Hematopoietic multipotent progenitor cell treated with erythropoietin and hydrocortisone succinate and interleukin-3 and kit ligand, for 15 days (in vitro differentiated cells): Measurements from ENCODE around the gene FETUB.

Experiments
- DNase-seq: peaks from one replicate; pipeline ENCODE4 v3.0.0-alpha.2; 2015; ENCODE audit warnings: low spot score

Gene FETUB, protein sequence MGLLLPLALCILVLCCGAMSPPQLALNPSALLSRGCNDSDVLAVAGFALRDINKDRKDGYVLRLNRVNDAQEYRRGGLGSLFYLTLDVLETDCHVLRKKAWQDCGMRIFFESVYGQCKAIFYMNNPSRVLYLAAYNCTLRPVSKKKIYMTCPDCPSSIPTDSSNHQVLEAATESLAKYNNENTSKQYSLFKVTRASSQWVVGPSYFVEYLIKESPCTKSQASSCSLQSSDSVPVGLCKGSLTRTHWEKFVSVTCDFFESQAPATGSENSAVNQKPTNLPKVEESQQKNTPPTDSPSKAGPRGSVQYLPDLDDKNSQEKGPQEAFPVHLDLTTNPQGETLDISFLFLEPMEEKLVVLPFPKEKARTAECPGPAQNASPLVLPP

DNA sequence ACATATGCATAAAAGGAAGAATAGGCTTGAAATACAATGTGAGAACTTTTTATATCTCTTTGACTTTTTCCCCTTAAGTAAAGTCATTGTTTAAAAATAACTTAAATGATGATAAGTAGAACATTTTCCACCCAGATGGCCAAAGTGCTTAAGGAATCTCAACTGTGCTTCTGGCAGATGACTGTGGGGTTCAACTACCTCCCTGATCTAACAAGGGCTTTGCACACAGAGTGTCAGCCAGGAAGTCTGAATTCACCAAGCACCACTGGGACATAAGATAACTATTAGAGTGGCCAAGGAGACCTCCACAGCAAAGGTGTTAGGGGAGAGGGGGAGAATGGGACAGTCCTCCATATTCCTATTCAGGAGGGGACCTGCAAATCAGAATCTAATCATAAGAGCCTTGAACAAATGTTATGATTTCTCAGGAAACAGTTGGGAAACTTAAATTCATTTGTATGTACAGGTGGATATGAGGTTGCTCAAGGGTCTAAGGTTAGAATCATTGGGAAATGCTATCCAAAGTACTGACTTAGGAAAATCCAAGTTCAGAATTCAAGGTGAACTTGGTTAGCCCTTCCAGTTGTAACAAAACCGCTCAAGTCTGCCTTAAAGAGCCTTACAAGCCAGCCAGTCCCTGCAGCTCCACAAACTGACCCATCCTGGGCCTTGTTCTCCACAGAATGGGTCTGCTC lies at the start of gene FETUB:
FETUB (plus strand) TSS at position 622 of the 695 bp plus-strand sequence; CDS start at position 684, 62 bp downstream.
- no peak for DNase-seq

- DNase-seq, result no peak
Measured at GRCh38 chr3:186590580-186591295, 49.5 kb upstream of the FETUB start.

DNA sequence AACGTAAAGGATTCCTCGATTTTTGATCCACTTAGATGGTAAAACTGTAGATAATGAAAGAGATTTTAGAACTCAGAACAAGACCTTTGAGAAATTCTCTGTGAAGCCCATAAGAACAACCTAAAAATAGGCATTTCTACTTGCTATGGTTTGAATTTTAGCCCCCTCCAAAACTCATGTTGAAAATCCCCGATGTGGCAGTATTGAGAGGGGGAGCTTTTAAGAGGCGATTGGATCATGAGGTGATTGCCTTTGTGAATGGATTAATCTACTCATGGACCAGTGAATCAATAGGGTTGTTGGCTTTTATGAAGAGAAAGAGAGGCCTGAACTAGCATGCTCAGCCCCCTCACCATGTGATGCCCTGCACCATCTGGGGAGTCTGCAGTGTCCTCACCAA lies 47.5 kb upstream of the FETUB start:
- DNase-seq, result no peak

DNA sequence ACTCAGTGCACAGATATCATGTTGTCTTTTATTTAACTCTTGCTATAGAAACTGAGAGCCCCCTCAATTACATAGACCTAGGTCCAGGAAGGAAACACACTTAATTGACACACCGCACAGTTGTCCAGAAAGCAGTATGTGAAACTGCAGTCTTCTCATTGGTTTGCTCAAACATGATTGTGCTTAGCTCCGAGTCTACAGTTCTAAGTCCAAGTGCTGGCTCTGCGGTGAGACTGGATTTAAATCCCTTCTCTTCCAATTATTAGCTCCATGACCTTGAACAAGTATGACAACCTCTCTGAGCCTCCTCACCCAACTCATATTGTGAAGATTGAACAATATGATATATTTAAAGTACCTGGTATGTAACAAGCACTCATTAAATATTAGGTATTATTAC lies 46.3 kb upstream of the FETUB start:
- no peak for DNase-seq

GRCh38 chr3:186594591-186595113 lies 45.5 kb upstream of the FETUB start:
- no peak for DNase-seq

DNA sequence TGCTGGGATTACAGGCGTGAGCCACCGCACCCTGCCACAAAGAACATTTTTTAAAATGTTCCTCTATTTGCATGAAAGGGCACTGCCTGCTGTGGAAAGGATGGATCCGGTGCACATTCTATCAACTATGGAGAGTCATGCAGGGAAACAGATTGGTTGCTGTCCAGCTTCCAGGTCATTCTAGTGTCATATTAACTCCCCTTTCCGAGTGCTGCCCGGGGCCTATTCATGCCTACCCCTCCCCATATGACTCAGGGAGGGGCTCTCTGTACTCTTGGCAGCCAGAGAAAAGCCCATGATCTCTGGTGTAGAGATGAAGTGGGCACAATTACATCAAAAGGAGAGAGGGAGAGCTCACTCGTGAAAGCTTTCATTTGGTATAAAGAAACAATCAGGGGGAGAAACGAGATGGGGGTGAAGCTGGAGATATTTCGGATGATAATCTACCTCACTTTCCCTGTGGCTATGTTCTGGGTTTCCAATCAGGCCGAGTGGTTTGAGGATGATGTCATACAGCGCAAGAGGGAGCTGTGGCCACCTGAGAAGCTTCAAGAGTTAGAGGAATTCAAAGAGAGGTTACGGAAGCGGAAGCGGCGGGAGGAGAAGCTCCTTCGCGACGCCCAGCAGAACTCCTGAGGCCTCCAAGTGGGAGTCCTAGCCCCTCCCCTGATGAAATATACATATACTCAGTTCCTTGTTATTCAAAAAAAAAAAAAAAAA lies 43.5 kb upstream of the FETUB start:
- DNase-seq, result no peak

- no peak for DNase-seq
Measured at GRCh38 chr3:186598108-186598784, 42.0 kb upstream of the FETUB start.

DNA sequence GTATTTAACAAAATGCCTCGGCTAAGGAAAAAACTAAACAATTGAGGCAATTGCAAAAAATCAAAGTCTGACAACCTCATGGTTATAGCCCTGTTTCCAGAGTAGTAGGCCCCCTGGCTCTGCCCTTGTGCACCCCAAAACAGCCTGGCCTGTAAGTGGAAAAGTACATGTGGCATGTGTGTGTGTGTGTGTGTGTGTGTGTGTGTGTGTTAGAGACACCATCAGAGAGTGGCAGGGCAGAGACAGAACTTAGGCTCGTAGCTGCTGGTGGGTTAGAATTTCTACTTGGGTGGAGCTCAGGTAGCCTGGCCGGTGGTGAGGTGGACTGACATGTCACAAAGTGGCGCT lies 41.4 kb upstream of the FETUB start:
- DNase-seq, result no peak

GRCh38 chr3:186599142-186599784 lies 40.9 kb upstream of the FETUB start:
- no peak for DNase-seq

DNA sequence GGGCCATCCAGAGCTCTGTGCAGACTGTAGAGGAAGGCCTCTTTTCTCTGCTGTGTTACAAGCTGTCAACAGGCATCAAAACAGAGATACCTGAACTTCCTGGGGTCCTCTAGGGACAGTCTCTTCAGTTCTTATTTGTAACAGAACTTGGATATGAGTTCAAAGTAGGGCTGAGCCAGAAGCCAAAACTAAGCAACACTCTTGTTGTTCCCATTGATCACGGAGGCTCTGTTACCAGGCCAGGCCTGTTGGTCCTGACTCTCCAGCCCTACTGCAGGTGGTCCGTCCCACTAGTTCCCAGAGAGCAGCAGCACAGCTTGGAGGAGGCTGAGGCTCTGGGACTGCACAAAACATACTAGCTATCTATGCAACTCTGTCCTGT lies 40.4 kb upstream of the FETUB start:
- no peak for DNase-seq

DNA sequence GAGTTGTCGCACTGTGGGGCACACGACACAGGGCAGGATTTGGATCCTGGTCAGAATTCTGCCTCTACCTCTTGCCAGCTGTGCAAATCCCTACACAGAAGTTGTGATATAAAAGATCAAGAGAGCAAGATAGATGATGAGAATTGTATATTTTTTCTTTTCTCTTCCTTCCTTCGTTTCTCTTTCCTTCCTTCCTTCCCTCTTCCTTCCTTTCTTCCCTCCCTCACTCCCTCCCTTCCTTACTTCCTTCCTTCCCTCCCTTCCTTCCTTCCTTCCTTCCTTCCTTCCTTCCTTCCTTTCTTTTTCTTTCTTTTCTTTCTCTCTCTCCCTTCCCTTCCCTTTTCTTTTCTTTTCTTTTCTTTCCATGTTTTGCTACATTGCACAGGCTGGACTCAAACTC lies 39.3 kb upstream of the FETUB start:
- DNase-seq, result no peak

- DNase-seq, result no peak
Measured at GRCh38 chr3:186603159-186603558, 37.0 kb upstream of the FETUB start.

DNA sequence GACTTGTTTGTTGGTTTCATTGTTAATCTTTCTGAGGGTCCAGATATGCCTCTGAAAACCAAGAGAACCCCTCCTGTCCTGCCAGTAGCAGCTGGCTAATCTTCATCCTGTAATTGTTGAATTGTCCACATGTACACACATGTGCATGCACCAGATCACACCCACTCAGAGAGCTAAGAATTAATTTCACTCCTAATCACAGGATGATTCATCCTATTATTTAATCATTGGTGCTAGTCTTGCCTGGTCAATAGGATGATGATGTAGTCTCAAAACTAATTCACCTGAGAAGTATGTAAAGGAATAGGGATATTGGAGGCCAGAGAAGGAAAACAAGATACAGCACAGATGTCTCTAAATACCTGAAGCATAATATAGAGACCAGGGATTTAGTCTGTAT lies 35.1 kb upstream of the FETUB start:
- DNase-seq, result no peak

- no peak for DNase-seq
Measured at GRCh38 chr3:186605561-186606545, 34.3 kb upstream of the FETUB start.

- no peak for DNase-seq
Measured at GRCh38 chr3:186608624-186609215, 31.5 kb upstream of the FETUB start.

- no peak for DNase-seq
Measured at GRCh38 chr3:186609247-186609868, 30.8 kb upstream of the FETUB start.

- DNase-seq, result no peak
Measured at GRCh38 chr3:186612065-186612464, 28.1 kb upstream of the FETUB start.

- no peak for DNase-seq
Measured at GRCh38 chr3:186612721-186613636, 27.2 kb upstream of the FETUB start, which contains the start of gene AHSG. AHSG (plus strand) TSS chr3:186613060; CDS start chr3:186613142, 82 bp downstream.
